Stimulated activated CD4-positive, alpha-beta T cell treated with anti-CD3 and anti-CD28 coated beads, TNF-alpha, amount 100 ng/mL, for 1 hour (primary cell): Measurements from ENCODE around the gene SMCO1.
A peak's percentile ranks its signal among the peaks of the same experiment; 100 is the strongest.
"Not testable (repeated sequence)": the region's sequence is repeated elsewhere in the genome, so short reads cannot be mapped to it uniquely, and the experiment has no call there.

Source experiments
- DNase-seq, 3 donors: peaks; one replicate each; pipeline ENCODE4 v3.0.0-alpha.2; 2020; ENCODE audit warnings: low read depth in 3 of 3, low spot score in 1 of 3

SMCO1 gene

DNA sequence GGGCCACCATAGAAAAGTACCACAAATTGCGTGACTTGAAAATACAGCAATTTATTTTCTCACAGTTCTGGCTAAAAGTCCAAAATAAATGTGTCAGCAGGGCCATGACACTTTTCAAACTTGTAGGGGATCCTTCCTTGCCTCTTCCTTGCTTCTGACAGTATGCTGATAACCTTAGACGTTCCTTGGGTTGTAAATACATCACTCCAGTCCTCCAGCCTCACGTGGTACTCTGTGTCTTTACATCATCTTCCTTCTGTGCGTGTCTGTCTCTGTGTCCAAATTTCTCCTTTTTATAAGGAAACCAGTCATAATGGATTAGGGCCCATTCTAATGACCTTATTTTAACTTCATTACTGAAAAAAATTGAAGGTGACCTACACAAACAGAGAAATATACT lies 19.0 kb downstream of the SMCO1 start:
- DNase-seq, result no peak

- DNase-seq, result no peak
Measured at GRCh38 chr3:196493292-196493691, 21.9 kb downstream of the SMCO1 start.

DNA sequence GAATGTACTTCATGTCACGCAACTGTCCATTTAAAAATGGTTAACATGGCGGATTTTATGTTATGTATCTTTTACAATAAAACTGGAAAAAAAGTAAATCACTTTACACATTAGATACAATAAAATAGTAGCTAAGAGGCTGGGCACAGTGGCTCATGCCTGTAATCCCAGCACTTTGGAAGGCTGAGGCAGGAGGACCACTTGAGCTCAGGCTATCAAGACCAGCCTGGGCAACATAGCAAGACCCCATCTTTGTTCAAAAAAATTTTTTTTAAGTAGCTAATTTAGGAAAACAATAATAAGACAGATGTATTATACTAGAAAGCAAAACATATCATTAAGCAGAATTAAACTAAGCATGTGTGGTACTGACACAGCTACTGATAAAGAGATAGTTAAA lies 23.1 kb downstream of the SMCO1 start:
- no peak for DNase-seq

DNA sequence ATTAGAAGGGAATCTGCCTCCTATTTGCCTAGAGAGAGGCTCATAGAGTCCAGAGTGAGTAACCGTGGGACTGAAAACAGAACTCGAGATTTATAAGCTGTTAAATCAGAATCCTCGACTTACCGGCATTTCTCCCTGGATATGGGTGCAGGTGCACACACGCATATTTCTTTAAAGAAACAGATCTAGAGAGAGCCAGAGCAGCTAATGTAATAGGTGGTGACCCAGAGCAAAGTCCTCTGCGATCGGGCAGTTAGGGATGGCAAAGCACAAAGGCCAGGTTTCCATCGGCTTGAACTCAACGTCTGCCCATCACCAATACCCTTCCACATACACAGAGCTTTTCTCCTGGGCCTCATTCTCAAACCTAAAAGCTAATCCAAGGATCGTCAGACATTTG lies 25.4 kb downstream of the SMCO1 start:
- DNase-seq, result no peak

GRCh38 chr3:196486263-196486662 lies 28.9 kb downstream of the SMCO1 start:
- DNase-seq, result peak in 1 of 3 donors; percentile 12

DNA sequence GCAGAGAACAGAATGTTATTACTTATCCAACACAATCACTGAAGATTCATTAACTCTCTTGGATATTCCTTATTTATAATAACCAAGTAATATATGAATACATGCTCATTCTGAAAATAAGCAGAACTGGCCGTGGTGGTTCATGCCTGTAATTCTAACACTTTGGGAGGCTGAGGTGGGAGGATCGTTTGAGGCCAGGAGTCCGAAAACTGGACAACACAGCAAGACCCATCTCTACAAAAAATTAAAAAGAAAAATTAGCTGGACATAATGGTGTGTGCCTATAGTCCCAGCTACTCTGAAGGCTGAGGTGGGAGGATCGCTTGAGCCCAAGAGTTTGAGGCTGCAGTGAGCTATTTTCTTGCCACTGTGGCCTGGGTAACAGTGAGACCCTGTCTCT lies 37.5 kb downstream of the SMCO1 start:
- no peak for DNase-seq

DNA sequence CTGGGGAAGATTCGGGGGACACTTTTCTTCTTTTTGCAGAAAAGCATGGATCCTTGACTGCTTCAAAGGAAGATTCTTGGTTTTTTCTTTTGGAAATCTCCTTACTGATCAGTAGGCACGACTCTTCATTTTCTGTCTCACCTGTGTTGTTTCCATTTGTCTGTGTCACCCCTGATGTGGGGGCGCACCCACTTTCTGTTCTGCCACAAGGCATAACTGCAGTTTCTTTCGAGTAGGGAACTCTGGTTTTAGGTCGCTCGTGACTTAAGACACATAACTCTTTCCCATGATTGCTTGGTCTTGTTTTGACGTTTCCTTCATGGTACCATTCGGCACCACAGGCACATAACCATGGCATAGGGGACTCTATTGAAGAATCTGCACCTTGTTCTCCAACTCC lies 42.9 kb downstream of the SMCO1 start:
- no peak for DNase-seq

- no peak for DNase-seq
Measured at GRCh38 chr3:196471551-196471950, 43.6 kb downstream of the SMCO1 start.

DNA sequence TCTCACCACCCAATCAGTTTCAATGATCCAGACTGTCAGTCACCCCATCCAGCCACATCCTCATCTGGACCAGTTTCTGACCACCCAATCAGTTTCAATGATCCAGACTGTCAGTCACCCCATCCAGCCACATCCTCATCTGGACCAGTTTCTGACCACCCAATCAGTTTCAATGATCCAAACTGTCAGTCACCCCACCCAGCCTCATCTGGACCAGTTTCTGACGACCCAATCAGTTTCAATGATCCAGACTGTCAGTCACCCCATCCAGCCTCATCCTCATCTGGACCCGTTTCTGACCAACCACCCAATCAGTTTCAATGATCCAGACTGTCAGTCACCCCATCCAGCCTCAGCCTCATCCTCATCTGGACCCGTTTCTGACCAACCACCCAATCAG lies 45.0 kb downstream of the SMCO1 start:
- DNase-seq, result not testable (repeated sequence)

GRCh38 chr3:196463804-196464203 lies 51.3 kb downstream of the SMCO1 start:
- no peak for DNase-seq

DNA sequence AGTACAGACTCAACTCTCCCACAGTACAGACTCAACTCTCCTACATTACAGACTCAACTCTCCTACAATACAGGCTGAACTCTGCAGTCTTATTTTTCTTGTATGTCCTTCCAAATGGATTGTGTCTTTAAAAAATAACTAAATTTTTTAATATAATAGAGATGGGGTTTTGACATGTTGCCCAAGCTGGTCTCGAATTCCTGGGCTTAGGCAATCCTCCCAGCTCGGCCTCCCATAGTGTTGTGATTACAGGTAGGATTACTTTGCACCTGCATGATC lies 51.7 kb downstream of the SMCO1 start:
- no peak for DNase-seq

DNA sequence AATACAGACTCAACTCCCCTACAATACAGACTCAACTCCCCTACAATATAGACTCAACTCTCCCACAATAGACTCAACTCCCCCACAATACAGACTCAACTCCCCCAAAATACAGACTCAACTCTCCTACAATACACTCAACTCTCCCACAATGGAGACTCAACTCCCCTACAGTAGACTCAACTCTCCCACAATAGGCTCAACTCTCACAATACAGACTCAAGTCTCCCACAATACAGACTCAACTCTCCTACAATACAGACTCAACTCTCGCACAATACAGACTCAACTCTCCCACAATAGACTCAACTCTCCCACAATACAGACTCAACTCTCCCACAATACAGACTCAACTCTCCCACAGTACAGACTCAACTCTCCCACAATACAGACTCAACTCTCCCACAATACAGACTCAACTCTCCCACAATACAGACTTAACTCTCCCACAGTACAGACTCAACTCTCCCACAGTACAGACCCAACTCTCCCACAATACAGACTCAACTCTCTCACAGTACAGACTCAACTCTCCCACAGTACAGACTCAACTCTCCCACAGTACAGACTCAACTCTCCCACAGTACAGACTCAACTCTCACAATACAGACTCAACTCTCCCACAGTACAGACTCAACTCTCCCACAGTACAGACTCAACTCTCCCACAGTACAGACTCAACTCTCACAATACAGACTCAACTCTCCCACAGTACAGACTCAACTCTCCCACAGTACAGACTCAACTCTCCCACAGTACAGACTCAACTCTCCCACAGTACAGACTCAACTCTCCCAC lies 52.3 kb downstream of the SMCO1 start:
- not testable (repeated sequence) for DNase-seq

DNA sequence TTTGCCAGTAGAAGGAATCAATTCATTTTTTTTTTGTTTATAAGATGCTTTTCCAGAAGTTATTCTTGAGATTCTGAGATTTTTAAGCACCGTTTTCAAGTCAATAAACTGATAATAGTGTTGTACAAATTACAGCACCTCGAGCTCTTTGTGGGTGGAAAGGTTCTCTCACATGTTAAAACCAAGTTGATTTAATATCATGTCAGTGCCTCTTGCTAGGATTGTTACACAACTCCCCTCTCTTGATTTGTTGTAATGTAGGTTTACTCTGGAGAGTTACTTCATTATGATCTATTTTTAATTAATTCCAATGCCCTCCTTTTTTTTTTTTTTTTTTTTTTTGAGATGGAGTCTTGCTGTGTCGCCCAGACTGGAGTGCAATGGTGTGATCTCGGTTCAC lies 57.1 kb downstream of the SMCO1 start:
- no peak for DNase-seq

GRCh38 chr3:196457470-196457869 lies 57.7 kb downstream of the SMCO1 start:
- DNase-seq, result not testable (repeated sequence)
